ENCODE data around the gene RXRA. TPM values are rescaled to one million over a fixed set of nuclear protein-coding genes. Genes with fewer than 3 reads are reported as not detected.

Gene RXRA
- total and polyA plus RNA-seq, 2 of the 13 experiments (the other 11 are each of a cell fraction or from before 2014, with no cell fraction given), result 18.9 to 29.2 TPM

DNA sequence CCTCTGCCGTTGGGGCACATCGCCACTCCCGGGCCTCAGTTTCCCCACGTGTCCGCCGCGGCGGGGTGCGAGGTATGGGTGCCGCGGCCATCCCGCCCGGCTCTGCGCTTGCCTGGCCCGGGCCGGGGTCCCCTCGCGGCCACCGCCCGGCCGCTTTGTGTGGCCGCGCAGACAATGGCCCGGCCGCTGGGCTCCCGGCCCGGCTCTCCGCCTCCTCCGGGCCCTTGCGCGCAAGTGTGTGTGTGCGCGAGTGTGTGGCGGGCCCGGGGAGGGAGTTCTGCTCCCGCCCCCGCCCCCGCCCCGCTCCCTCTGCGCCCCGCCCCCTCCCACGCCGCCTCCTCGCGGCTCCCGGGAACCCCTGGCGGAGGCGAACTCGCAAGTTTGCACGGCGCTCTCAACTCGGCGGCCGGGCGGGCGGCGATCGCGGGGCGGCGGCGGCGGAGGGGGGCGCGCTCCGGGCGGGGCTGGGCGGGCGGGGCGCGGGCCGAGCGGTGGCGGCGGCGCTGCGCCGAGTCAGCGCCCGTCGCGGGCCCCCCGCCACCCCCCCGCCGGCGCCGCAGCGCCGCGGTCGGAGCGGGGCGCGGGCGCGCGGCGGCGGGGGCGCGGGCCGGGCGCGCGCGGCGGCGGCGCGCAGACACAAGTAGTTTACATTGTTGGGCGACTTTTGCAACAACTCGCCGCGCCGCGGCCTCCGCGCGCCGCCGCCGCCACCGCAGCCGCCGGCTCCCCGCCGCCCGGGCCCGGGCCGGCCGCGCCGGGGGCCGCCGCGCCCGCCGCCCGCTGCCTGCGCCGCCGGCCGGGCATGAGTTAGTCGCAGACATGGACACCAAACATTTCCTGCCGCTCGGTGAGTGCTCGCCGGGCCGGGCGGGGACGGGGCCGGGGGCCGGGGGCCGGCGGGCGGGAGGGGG, at the start of gene RXRA (continued):
- TF ChIP-seq ZXDC (CRISPR knock-in tag; IDR thresholded peaks at IDR 0.05) (no peak), CTCF (CRISPR knock-in tag; IDR thresholded peaks at IDR 0.05) (peak; percentile 49), POLR2G (IDR thresholded peaks at IDR 0.05; ENCODE audit: low read depth, low read length) (peak; percentile 71), HDAC1 (CRISPR knock-in tag; IDR thresholded peaks at IDR 0.05) (peak; percentile 7; the same call in 1 of the 2 replicates), ATF7-NPFF (CRISPR knock-in tag; IDR thresholded peaks at IDR 0.05; ENCODE audit: low read depth) (peak; percentile 37; the same call in 1 of the 2 replicates), SP1 (IDR thresholded peaks at IDR 0.05) (no peak), SP1 (CRISPR knock-in tag; IDR thresholded peaks at IDR 0.05) (peak; percentile 44; the same call in 1 of the 2 replicates), SP5 (CRISPR knock-in tag; IDR thresholded peaks at IDR 0.05; ENCODE audit: borderline replicate concordance, low read depth) (0 out of 2 replicates have a peak, but pooled peaks have one; percentile 54), ZNF446 (CRISPR knock-in tag; IDR thresholded peaks at IDR 0.05) (peak; percentile 4; the same call in 1 of the 2 replicates), REST (IDR thresholded peaks at IDR 0.05; ENCODE audit: borderline replicate concordance in 1 of 2, low read depth in 1 of 2, low read length in 2 of 2) (no peak), MAZ (IDR thresholded peaks at IDR 0.05; ENCODE audit: borderline replicate concordance, low read depth, low read length) (no peak; the same call in 1 of the 2 replicates), MAZ (CRISPR knock-in tag; IDR thresholded peaks at IDR 0.05; ENCODE audit: low read depth) (peak; percentile 67; the same call in 1 of the 2 replicates), SKI (IDR thresholded peaks at IDR 0.05; ENCODE audit: partially characterized antibody) (peak; percentile 24), HNRNPLL (IDR thresholded peaks at IDR 0.05; ENCODE audit: low read depth, low read length, poor library complexity, severe bottlenecking) (peak; percentile 46), CHD2 (IDR thresholded peaks at IDR 0.05; ENCODE audit: low read depth, low read length) (no peak), ZNF574 (CRISPR knock-in tag; IDR thresholded peaks at IDR 0.05) (peak; percentile 44; the same call in 1 of the 2 replicates), ZNF451 (CRISPR knock-in tag; IDR thresholded peaks at IDR 0.05) (peak; percentile 40; the same call in 1 of the 2 replicates)
